Activated CD4-positive, alpha-beta T cell treated with anti-CD3 and anti-CD28 coated beads, Interleukin-2, amount 50 U/mL, for 48 hours (primary cell): Measurements from ENCODE around the gene NRP2.

Experiments used
- DNase-seq, 2 experiments: peaks; one replicate each; pipeline ENCODE4 v3.0.0-alpha.2; 2020

The NRP2 gene

GRCh38 chr2:205759257-205759656 lies 77.0 kb downstream of the NRP2 start:
- DNase-seq = no peak

- no peak for DNase-seq
Observed at GRCh38 chr2:205759732-205760131, 77.4 kb downstream of the NRP2 start.

GRCh38 chr2:205760157-205760556 lies 77.9 kb downstream of the NRP2 start:
- no peak for DNase-seq

GRCh38 chr2:205761421-205761820 lies 79.1 kb downstream of the NRP2 start:
- no peak for DNase-seq

- DNase-seq = no peak
Observed at GRCh38 chr2:205762881-205763280, 80.6 kb downstream of the NRP2 start.

- peak; percentile 51 to 57 for DNase-seq
Observed at GRCh38 chr2:205763708-205764211, 81.5 kb downstream of the NRP2 start.

GRCh38 chr2:205764270-205764746 lies 82.0 kb downstream of the NRP2 start:
- DNase-seq = no peak

GRCh38 chr2:205765151-205765550 lies 82.8 kb downstream of the NRP2 start:
- no peak for DNase-seq

- DNase-seq = peak; percentile 61 to 72
Observed at GRCh38 chr2:205766779-205767359, 84.6 kb downstream of the NRP2 start.

- DNase-seq = no peak
Observed at GRCh38 chr2:205767617-205768016, 85.3 kb downstream of the NRP2 start.

GRCh38 chr2:205768341-205768740 lies 86.0 kb downstream of the NRP2 start:
- DNase-seq = no peak

- DNase-seq = no peak
Observed at GRCh38 chr2:205768815-205769494, 86.7 kb downstream of the NRP2 start.

GRCh38 chr2:205769495-205769850 lies 87.2 kb downstream of the NRP2 start:
- DNase-seq = no peak

GRCh38 chr2:205769879-205770278 lies 87.6 kb downstream of the NRP2 start:
- DNase-seq = no peak

GRCh38 chr2:205770577-205770976 lies 88.3 kb downstream of the NRP2 start:
- no peak for DNase-seq

GRCh38 chr2:205771031-205771430 lies 88.7 kb downstream of the NRP2 start:
- no peak for DNase-seq

GRCh38 chr2:205771666-205772065 lies 89.4 kb downstream of the NRP2 start:
- DNase-seq = no peak

- no peak for DNase-seq
Observed at GRCh38 chr2:205772983-205773382, 90.7 kb downstream of the NRP2 start.

GRCh38 chr2:205773989-205774388 lies 91.7 kb downstream of the NRP2 start:
- no peak for DNase-seq

GRCh38 chr2:205775097-205775877 lies 93.0 kb downstream of the NRP2 start:
- DNase-seq = no peak

GRCh38 chr2:205776139-205776538 lies 93.8 kb downstream of the NRP2 start:
- DNase-seq = peak; percentile 44 to 52

- DNase-seq = no peak
Observed at GRCh38 chr2:205776720-205777119, 94.4 kb downstream of the NRP2 start.

- DNase-seq = no peak
Observed at GRCh38 chr2:205778356-205778755, 96.1 kb downstream of the NRP2 start.

- no peak for DNase-seq
Observed at GRCh38 chr2:205780645-205781044, 98.3 kb downstream of the NRP2 start.
